ENCODE data around the gene SUGCT.

The SUGCT gene

GRCh38 chr7:40874756-40875155 is 740.0 kb downstream of the SUGCT start:
- no peaks in the 10 kb centered on the region for H3K9me3 ChIP-seq (ENCODE audit: severe bottlenecking)
- H3K4me3 ChIP-seq (ENCODE audit: low read depth, low read length): no peak overlapping the region
- DNase-seq: no peak
- no peak overlapping the region for H3K27ac ChIP-seq
- H3K27me3 ChIP-seq (ENCODE audit: insufficient read depth, low read depth, severe bottlenecking): no peaks in the 10 kb centered on the region
- no peak for TF ChIP-seq CTCF (IDR thresholded peaks at IDR 0.05; ENCODE audit: low read depth, low read length)
- no peaks in the 10 kb centered on the region for H3K36me3 ChIP-seq

- no peaks in the 10 kb centered on the region for H3K36me3 ChIP-seq
- DNase-seq: no peak
- no peak overlapping the region for H3K4me3 ChIP-seq (ENCODE audit: low read depth, low read length)
- no peaks in the 10 kb centered on the region for H3K9me3 ChIP-seq (ENCODE audit: severe bottlenecking)
- no peaks in the 10 kb centered on the region for H3K27me3 ChIP-seq (ENCODE audit: insufficient read depth, low read depth, severe bottlenecking)
- H3K27ac ChIP-seq: no peak overlapping the region
- TF ChIP-seq CTCF (IDR thresholded peaks at IDR 0.05; ENCODE audit: low read depth, low read length): no peak
Measured at GRCh38 chr7:40876601-40877000, 741.8 kb downstream of the SUGCT start.

- DNase-seq: no peak
- Histone ChIP-seq H3K27ac (no peak overlapping the region), H3K4me3 (ENCODE audit: low read depth, low read length) (no peak overlapping the region), H3K36me3 (no peaks in the 10 kb centered on the region), H3K9me3 (ENCODE audit: severe bottlenecking) (no peaks in the 10 kb centered on the region), H3K27me3 (ENCODE audit: insufficient read depth, low read depth, severe bottlenecking) (no peaks in the 10 kb centered on the region)
- no peak for TF ChIP-seq CTCF (IDR thresholded peaks at IDR 0.05; ENCODE audit: low read depth, low read length)
Measured at GRCh38 chr7:40879941-40880543, 745.2 kb downstream of the SUGCT start.

DNA sequence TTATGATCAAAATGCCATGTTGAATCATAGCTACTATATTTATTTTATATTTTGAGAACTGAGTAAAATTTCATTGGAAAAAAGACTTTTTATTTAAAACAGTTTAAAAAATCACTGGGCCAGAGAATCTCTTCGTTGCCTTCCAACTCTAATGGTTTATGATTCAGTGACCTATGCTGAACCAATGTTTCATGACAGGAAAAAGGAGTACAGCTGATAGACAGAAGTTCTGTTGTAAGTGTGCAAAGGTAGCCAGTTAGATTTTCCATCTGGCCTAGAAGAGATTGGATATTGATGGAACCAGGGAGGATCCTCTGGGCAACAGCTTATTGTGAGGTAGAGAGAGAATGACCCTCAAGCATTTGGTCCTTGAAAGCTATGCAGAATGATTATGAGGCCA is 745.8 kb downstream of the SUGCT start:
- Histone ChIP-seq H3K4me3 (ENCODE audit: low read depth, low read length) (no peak overlapping the region), H3K36me3 (no peaks in the 10 kb centered on the region), H3K27me3 (ENCODE audit: insufficient read depth, low read depth, severe bottlenecking) (no peaks in the 10 kb centered on the region), H3K27ac (no peak overlapping the region), H3K9me3 (ENCODE audit: severe bottlenecking) (no peaks in the 10 kb centered on the region)
- no peak for TF ChIP-seq CTCF (IDR thresholded peaks at IDR 0.05; ENCODE audit: low read depth, low read length)
- no peak for DNase-seq

DNA sequence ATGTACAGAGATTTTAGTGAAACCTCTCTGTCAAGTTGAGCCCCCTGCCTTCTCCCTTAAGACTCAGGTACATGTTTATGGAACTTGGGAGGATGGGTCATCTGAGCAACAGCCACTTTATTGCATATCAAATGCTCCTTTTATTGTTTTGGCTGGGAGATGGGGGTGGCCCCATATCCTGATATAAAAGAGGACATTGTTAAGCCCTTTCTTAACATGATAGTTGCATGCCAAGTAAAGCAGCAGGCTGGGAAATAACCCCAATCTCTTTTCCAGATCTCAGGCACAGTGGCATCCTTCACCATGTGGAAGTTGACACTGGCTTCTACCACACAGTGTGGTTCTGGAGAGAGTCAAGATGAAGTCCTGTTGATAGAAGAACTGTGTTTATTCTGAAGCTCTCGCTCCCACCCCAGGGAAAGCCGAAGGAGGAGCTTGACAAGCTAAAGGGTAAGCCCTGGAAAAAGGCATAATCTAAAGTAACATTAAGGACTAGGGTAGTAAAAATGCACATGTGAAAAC is 746.7 kb downstream of the SUGCT start:
- no peaks in the 10 kb centered on the region for H3K27me3 ChIP-seq (ENCODE audit: insufficient read depth, low read depth, severe bottlenecking)
- TF ChIP-seq CTCF (IDR thresholded peaks at IDR 0.05; ENCODE audit: low read depth, low read length): no peak
- H3K9me3 ChIP-seq (ENCODE audit: severe bottlenecking): no peaks in the 10 kb centered on the region
- DNase-seq: no peak
- no peak overlapping the region for H3K27ac ChIP-seq
- no peak overlapping the region for H3K4me3 ChIP-seq (ENCODE audit: low read depth, low read length)
- H3K36me3 ChIP-seq: no peaks in the 10 kb centered on the region

Data from WERI-Rb-1 (cell line).